Astrocyte of the spinal cord (primary cell): Measurements from ENCODE around the gene MCC.
A peak's percentile ranks its signal among the peaks of the same experiment; 100 is the strongest.

Experiments used
- DNase-seq: peaks from one replicate; pipeline ENCODE4 v3.0.0; 2011; ENCODE audit warnings: low read depth, low spot score
- H3K4me3 ChIP-seq: 2 replicates; pipeline ENCODE4 v1.5.1; 2011; ENCODE audit warnings: low read depth, mild to moderate bottlenecking, low read length, moderate library complexity
- in situ Hi-C: cut with HindIII; loops from 2 replicates; pipeline ENCODE4 v1.10.0; 2017; ENCODE audit warnings: low sequenced_read_pairs
- TF ChIP-seq, protein P1 (sequence below): IDR thresholded peaks from 2 replicates; pipeline ENCODE4 v1.5.1; 2012; ENCODE audit warnings: low read depth, mild to moderate bottlenecking, low read length, inconsistent platforms

MCC gene

DNA sequence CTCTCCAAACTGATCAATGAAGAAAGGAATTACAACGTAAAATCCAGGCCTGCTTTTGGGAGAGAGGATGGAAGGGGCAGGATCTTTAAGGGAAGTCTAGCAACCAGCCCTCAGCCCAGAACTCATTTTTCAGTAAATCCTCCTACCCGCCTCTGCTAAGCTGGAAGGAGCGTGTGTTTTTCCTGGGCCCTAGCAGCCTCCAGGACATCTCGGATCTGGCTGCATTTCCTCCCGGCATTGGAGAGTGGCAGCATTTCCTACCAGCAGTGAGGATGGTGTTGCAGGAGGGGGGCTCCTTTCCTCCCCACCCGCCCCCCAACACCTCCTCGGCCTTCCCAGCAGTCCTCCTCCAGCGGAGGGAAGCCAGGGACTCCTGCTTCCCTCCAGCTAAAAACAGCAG lies 457.1 kb downstream of the MCC start:
- DNase-seq, result no peak
- TF ChIP-seq, protein P1, sequence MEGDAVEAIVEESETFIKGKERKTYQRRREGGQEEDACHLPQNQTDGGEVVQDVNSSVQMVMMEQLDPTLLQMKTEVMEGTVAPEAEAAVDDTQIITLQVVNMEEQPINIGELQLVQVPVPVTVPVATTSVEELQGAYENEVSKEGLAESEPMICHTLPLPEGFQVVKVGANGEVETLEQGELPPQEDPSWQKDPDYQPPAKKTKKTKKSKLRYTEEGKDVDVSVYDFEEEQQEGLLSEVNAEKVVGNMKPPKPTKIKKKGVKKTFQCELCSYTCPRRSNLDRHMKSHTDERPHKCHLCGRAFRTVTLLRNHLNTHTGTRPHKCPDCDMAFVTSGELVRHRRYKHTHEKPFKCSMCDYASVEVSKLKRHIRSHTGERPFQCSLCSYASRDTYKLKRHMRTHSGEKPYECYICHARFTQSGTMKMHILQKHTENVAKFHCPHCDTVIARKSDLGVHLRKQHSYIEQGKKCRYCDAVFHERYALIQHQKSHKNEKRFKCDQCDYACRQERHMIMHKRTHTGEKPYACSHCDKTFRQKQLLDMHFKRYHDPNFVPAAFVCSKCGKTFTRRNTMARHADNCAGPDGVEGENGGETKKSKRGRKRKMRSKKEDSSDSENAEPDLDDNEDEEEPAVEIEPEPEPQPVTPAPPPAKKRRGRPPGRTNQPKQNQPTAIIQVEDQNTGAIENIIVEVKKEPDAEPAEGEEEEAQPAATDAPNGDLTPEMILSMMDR, result no peak
- no peak overlapping the region for H3K4me3 ChIP-seq
- in situ Hi-C loops, result no loop called here

DNA sequence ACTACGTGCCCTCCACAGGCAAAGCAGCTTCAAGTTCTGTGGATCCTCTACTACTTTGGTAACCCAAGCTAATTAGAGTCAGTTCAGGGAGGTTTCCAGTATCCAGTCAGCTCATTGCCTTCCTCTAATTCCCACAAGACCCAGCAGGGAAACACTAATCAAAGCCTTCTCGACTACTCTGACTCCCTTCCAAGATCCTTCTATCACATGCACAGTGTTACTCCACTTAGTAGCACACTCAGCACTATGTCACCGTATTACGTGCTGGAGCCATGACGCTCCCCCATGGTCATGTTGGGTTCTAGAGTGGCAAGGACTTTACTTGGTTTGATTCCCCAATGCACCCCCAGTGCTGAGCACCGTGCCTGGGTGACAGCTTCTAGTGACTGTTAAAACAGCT lies 458.6 kb downstream of the MCC start:
- H3K4me3 ChIP-seq, result no peak overlapping the region
- TF ChIP-seq, protein P1, result no peak
- in situ Hi-C loops, result no loop called here
- DNase-seq, result peak; percentile 46

DNA sequence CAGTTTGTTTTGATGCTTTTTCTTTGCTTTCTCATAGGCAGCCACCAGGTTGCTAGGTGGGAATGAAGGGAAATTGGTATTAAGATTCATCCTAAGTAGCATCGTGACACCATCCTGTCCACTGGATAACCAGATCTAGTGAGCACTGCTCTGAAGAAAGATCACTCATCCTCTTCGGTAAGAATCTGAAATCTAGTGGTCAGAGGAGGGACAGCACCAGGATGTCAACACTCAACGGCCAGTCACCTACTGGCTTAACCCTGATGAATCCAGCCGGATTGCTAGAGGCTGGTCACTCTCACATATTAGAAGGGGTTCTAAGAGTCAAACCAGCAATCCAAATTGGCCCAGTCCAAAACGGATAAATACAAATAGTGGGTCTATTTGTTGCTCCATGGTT lies 460.8 kb downstream of the MCC start:
- TF ChIP-seq, protein P1, result no peak
- DNase-seq, result no peak
- H3K4me3 ChIP-seq, result no peak overlapping the region
- in situ Hi-C loops, result no loop called here

DNA sequence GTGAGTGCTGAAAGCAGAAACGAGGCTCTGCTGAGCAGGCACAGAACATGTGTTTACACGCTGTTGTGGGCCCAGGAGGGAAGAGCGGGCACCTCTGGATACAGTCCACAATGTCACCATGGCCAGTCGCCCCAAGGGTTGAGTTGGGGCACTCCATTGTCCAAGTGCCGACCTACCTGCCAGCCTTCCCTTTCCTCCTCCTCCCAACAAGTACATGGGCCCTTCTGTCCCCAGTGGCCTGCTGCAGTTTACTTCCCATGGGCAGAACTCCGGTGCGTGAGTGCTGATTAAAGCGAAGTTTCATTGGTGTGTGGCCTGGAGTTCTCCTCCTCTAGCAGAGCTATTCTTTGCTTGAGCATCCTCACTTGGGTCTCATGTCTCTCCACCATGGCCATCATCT lies 461.2 kb downstream of the MCC start:
- no peak overlapping the region for H3K4me3 ChIP-seq
- TF ChIP-seq, protein P1, result no peak
- in situ Hi-C loops, result no loop called here
- DNase-seq, result no peak

DNA sequence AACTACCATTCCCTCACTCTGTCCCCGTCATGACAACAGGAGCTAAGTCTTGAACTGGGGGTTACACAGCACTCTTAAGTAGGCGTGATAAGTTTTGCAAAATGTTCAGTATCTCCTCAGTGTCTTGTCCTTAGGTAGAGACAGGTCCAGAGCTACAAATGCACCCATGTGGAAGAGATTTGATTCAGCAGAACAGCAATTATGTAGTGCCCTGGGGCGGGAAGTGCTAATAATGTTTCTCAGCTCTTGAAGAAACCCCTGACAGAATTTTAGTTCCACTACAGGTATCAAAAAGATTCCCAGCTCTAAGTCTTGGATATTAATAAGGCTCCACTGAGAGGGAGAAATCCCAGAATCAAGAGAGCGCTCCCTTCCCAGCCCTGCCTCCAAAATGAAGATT lies 462.0 kb downstream of the MCC start:
- no peak overlapping the region for H3K4me3 ChIP-seq
- DNase-seq, result no peak
- in situ Hi-C loops, result no loop called here
- TF ChIP-seq, protein P1, result no peak

DNA sequence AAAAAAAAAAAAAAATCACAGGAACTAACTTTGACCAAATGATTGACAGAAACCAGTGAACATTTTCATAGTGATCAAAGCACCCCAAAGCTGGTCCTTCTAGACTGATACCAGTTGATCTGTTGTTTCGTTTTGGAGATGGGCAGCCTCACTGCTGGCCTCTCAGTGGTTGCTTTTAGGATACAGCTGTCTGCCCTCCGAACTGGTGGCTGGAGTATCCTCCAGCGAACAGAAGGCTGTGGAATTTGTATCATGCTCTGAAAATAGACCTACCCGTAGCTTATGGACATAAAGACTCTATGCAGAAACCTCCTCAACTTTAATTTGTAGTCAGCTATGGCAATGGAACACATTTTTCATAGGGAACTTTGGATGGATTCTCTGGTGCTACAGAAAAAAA lies 462.7 kb downstream of the MCC start:
- DNase-seq, result no peak
- TF ChIP-seq, protein P1, result no peak
- in situ Hi-C loops, result no loop called here
- H3K4me3 ChIP-seq, result no peak overlapping the region
